Measurements from ENCODE around the gene SFT2D3.

The SFT2D3 gene

GRCh38 chr2:127681976-127682857, 19.1 kb upstream of the SFT2D3 start:
- DNase-seq (ENCODE audit: low read depth) = no peak

GRCh38 chr2:127683056-127683455, 18.2 kb upstream of the SFT2D3 start:
- no peak for DNase-seq (ENCODE audit: low read depth)

- no peak for DNase-seq (ENCODE audit: low read depth)
These were observed 17.5 kb upstream of the SFT2D3 start for GRCh38 chr2:127683757-127684156.

GRCh38 chr2:127685410-127686080, 15.8 kb upstream of the SFT2D3 start:
- no peak for DNase-seq (ENCODE audit: low read depth)

- no peak for DNase-seq (ENCODE audit: low read depth)
These were observed 12.9 kb upstream of the SFT2D3 start for GRCh38 chr2:127688405-127688804.

- no peak for DNase-seq (ENCODE audit: low read depth)
These were observed 10.6 kb upstream of the SFT2D3 start for GRCh38 chr2:127690696-127691095.

GRCh38 chr2:127694986-127695385, 6.3 kb upstream of the SFT2D3 start:
- no peak for DNase-seq (ENCODE audit: low read depth)

GRCh38 chr2:127695491-127696472, 5.5 kb upstream of the SFT2D3 start:
- DNase-seq (ENCODE audit: low read depth) = peak; percentile 37

GRCh38 chr2:127697482-127698180, 3.7 kb upstream of the SFT2D3 start:
- no peak for DNase-seq (ENCODE audit: low read depth)

GRCh38 chr2:127698553-127699355, 2.5 kb upstream of the SFT2D3 start:
- no peak for DNase-seq (ENCODE audit: low read depth)

- no peak for DNase-seq (ENCODE audit: low read depth)
These were observed 637 bp upstream of the SFT2D3 start for GRCh38 chr2:127700527-127701192.

GRCh38 chr2:127701651-127702394, 526 bp downstream of the SFT2D3 start:
- peak; percentile 73 for DNase-seq (ENCODE audit: low read depth)

- no peak for DNase-seq (ENCODE audit: low read depth)
These were observed 1.2 kb downstream of the SFT2D3 start for GRCh38 chr2:127702395-127703009.

- no peak for DNase-seq (ENCODE audit: low read depth)
These were observed 2.0 kb downstream of the SFT2D3 start for GRCh38 chr2:127703282-127703681.

GRCh38 chr2:127704641-127705390, 3.5 kb downstream of the SFT2D3 start:
- no peak for DNase-seq (ENCODE audit: low read depth)

GRCh38 chr2:127705391-127706065, 4.2 kb downstream of the SFT2D3 start:
- no peak for DNase-seq (ENCODE audit: low read depth)

GRCh38 chr2:127706215-127706990, 5.1 kb downstream of the SFT2D3 start:
- no peak for DNase-seq (ENCODE audit: low read depth)

All from stimulated activated CD4-positive, alpha-beta T cell treated with anti-CD3 and anti-CD28 coated beads, Interleukin-2, amount 100 ng/mL, for 4 hours (primary cell).